HG03064 (cell line): ENCODE results near the gene DLX1.
A peak's percentile ranks its signal among the peaks of the same experiment; 100 is the strongest.
"Not testable (repeated sequence)": the region's sequence is repeated elsewhere in the genome, so short reads cannot be mapped to it uniquely, and the experiment has no call there.

Experiments
- ATAC-seq: cut with Tn5 transposase; IDR thresholded peaks from one replicate; pipeline ENCODE4 v1.9.1; 2021; ENCODE audit warnings: low read depth; ENCODE audit not compliant: unreplicated experiment

DLX1 gene

DNA sequence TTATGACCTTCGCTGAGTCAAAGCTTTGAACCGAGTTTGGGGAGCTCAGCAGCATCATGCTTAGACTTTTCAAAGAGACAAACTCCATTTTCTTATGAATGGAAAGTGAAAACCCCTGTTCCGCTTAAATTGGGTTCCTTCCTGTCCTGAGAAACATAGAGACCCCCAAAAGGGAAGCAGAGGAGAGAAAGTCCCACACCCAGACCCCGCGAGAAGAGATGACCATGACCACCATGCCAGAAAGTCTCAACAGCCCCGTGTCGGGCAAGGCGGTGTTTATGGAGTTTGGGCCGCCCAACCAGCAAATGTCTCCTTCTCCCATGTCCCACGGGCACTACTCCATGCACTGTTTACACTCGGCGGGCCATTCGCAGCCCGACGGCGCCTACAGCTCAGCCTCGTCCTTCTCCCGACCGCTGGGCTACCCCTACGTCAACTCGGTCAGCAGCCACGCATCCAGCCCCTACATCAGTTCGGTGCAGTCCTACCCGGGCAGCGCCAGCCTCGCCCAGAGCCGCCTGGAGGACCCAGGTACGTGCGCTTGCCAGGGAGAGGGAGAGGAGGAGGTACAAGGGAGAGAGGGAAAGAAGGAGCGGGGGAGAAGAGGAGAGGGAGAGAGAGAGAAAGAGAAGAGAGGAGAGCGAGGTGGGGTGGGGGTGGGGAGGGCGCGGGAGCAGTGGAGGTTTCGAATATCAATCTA lies at the start of gene DLX1:
TSS of gene DLX1 (plus strand) at position 48 of the 700 bp plus-strand sequence. CDS start at position 219, 171 bp downstream.
- peak; percentile 6 for ATAC-seq

DNA sequence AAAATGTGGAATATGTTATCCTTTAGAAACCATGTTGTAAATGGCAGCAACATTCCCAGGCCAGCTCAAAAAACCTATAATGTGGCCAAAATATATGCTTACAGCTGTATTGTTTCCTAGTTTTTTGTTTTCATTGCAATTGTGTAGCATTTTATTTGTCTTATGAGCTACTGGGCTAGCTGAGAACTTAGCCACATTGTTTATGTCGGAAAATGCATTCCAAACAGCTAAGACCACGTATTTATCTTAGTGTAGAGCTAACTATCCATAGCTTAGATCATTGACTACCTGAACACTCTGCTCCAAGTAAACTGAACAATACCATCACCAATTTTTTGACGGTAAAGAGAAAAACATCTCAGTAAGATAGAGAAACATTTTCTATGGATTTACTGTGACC lies 47.2 kb upstream of the DLX1 start:
- ATAC-seq, result no peak

DNA sequence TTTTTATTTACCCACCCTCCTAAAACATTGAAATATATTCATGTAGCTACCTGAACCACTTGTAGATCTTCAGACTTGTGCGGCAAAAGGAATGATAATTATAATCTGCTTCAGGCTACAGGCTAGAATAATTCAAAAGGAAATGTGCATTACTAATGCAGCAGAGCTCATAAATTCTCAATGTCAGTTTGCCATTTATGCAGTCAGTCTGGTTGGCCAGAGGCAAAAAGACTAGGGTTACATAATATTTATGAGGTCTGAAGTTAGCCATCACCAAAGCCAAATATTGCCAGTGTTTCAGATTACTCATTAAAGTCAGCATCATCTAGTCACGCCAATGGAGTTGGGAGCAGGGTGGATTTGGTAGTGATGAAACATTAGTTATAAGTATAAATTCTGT lies 46.7 kb upstream of the DLX1 start:
- ATAC-seq, result no peak

DNA sequence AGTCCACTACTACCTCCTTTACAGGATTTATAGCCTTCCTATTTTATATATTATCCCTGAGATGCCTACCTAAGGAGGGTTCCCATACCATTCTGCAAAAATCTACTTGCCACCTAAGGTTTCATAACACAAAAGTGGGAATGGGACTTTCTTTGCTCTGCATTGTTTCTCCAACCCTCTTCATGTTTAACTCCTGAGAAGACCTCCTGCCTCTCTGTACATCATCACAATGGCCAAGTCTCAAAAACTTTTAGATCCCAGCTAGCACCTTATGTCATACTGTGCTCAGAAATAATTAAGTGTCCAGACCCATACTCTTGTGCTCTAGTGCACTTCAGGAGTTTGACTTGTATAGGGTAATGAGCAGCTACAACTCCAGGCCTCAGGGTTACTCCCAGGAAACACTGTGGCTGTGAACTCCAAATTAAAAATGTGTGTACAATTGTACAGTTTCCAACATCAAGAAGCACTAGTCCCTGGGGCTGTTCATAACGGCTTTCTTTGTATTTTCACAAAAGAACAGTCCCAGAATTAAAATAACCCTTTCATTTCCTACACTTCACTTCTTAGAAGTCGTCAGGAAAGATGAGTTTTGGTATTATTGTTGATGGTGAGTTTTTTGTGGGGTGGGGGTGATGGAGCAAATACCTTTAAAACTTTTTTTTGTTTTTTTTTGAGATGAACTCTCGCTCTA lies 46.1 kb upstream of the DLX1 start:
- no peak for ATAC-seq

DNA sequence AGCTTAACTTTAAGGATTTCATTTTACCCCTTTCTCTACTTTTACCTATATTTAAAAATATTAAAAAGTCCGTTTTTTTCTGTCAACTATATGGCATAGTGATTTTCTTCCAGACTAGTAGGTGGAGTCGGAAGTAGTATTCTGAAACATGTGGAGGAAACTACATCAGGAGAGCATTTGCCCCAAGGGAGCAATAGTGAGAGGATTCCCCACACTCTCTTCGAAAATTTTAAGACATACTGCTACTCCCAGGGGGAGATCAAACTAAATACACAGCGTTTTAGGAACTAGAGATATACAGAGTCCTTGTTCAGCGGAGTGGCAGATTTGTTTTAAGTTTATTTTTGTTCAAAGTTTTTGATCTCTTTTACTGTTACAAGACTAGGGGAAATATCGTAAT lies 45.0 kb upstream of the DLX1 start:
- ATAC-seq, result no peak

- no peak for ATAC-seq
Measured at GRCh38 chr2:172046080-172046678, 39.1 kb upstream of the DLX1 start.

DNA sequence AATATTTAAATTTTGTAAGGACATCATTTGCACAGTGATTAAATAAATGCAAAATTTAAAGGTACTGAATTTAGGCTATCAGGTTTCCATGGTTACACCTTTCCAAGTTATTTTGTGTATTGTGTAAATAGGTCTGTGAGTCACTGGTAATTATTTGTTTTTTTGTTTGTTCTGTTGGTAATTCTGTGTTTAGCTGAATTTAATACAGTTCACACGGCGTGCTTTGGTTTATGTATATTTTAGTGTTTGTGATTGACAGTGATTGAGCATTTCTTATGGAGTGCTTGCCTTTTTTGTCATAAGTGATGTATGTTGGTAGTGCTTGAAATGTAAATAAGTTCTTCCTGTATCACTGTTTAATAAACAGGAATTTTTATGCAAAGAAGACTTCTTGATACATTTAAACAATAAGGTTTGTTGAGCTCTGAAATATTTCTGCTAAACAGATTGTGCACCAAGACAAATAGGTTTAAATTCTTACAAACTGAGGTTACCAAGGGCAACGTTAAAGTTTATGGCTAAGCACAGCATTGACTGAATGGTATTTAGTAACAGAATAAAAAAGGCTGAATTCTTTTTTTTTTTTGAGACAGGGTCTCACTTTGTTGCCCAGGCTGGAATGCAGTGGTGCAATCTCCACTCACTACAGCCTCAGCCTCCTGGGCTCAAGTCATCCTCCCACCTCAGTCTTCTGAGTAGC lies 38.3 kb upstream of the DLX1 start:
- no peak for ATAC-seq

GRCh38 chr2:172047566-172048507 lies 37.5 kb upstream of the DLX1 start:
- no peak for ATAC-seq

DNA sequence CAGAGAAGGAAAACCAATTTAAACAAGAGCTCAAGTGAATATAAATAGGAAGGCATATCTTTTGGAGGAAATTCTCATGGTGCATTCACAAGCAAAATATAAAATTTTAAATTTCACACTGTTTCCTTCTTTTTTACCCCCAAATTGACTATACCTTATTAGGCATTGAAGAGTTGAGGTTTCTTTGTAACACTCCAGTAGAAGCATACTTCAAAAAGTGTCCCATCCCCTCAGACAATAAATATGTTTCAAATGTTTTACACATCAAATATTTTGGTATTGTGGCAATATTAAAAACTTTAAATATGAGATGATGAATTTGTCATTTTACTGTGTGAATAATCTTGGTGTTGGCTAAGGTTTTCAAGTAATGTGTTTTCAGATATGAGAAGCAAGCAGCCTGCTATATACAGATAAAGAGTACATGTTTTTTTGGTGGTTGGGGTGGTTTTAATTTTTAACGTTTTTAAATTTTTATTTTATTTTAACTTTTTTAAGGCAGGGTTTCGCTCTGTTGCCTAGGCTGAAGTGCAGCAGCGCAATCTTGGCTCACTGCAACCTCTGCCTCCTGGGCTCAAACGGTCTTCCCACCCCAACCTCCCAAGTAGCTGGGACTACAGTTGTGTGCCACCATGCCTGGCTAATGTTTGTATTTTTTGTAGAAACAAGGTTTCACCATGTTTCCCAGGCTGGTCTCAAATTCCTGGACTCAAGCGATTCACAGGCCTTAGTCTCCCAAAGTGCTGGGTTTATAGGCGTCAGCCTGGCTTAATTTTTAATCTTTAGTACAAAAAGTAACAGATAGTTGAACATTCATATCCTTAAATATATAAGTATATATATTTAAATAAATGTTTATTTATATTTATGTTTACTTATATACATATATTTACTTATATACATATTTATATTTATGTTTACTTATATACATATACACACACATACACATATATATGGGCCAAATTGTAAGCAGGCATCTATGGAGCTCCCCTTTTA lies 36.5 kb upstream of the DLX1 start:
- ATAC-seq, result no peak

GRCh38 chr2:172049567-172050120 lies 35.7 kb upstream of the DLX1 start:
- ATAC-seq, result no peak

DNA sequence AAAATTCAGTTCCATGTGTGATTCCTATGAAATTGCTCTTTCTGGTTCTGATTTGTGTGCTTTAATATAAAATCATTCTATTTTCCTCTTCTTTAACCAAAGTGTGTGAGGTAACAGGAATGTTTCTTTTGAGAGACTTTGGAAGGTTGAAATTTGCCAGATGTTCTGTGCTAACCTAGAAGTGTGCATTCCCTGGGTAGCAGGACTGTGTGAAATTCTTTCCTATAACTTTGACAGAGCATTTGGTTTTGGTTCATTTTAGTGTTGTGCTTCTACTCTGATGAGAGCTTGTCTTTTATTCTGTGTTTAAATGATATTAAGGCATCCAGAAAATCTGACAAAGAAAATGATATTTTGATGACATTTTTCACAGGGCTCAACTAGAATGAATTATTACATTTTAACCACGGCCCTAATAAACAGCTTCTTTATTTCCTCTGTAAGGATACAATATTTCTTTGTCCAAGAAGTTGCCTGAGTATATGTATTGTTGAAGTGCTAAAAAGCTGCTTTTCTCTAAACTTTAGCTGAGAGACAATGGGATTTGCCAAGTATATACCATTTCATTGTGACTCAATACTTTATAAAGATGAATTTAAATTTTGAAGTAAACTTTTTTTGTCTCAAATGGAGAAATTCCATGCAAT lies 34.7 kb upstream of the DLX1 start:
- no peak for ATAC-seq

DNA sequence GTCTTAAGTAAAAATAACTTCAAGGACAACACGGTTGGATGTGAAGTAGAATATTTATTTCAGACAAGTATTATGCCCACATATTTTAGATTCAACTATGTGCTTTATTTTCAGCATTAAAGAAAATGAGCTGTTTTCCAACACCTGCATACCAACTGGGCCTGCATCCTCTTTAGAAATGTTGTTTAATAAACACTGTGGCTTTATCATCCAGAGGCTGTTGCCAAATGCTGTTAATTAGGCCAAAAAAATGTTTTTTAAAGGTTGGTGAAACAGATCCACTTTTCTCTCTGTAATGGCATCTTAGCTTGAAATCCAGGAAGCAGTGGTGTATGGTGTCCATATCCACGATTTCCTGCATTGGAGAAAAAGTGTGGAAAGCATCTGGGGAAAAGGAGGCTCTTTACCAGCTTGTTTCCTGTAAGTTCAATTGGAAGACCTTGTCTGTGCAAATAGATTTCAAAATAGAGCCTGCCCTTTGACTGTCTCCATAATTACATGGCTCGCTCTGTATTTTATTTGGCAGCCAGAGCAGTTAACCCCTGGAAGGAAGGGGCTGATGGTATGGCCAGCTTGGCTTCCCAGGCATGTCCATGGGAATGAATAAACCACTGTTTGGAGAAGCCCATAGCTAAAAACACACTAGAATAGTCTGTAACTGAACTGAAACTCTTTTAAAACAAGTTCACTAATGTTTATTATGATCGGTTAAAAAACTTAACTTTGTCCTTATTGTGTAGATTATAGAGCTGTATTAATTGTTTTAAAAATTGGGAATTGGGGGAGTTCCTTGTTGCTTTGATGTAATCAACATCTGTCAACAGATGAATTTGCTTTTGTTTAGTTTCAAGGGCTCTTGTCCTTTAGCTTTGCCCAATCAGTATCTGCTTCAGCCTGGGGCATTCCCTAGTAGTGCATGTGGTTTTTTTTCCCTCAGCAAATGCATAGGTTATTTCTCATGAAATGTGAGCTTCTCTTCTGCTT lies 33.0 kb upstream of the DLX1 start:
- no peak for ATAC-seq

DNA sequence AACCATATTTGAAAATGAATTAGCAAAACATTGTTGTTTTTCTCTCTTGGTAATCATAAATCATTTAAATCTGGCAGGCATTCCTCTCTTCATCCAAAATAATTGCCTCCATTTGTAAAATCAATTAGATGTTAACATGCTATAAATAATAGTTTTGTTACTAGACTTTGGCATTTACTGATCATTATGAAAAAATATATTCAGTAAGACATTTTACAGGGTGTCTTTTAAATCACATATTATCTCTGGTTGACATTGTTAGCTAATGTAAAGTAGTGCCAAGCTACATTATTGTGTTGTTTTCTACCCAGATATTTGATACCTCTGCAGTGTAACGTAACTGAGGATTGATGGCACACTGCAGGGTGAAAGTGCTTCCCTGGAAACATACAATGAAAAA lies 31.8 kb upstream of the DLX1 start:
- ATAC-seq, result no peak

GRCh38 chr2:172056293-172056692 lies 29.0 kb upstream of the DLX1 start:
- no peak for ATAC-seq

DNA sequence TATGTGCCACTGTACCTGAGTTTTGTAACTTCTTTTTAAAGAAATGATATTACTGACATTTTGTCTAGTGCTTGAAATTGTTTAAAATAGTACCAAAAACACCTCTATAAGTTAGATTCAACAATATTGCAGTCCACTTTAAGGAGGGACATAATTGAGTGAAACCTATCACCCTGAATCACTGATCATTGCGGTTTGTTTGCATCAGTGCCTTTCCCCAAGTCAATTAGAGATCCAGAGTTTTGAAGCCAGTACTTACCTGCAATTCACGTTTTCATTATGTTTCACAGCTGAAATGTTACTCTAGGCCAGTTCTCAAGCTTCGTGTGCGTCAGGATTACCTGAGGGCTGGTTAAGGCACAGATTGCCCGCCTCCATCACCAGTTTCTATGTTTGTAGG lies 26.6 kb upstream of the DLX1 start:
- no peak for ATAC-seq

DNA sequence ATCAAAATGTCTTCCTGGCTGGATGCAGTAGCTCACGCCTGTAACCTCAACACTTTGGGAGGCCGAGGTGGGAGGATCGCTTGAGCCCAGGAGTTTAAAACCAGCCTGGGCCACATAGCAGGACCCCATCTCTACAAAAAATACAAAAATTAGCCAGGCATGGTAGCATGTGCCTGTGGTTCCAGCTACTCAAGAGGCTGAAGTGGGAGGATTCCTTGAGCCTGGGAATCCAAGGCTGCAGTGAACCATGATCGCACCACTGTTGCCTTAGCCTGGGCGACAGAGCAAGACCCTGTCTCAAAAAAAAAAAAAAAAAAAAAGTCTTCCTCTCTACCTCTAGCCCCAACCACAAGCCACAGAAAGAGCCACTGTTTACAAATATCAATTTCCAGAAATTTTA lies 25.2 kb upstream of the DLX1 start:
- ATAC-seq, result not testable (repeated sequence)

DNA sequence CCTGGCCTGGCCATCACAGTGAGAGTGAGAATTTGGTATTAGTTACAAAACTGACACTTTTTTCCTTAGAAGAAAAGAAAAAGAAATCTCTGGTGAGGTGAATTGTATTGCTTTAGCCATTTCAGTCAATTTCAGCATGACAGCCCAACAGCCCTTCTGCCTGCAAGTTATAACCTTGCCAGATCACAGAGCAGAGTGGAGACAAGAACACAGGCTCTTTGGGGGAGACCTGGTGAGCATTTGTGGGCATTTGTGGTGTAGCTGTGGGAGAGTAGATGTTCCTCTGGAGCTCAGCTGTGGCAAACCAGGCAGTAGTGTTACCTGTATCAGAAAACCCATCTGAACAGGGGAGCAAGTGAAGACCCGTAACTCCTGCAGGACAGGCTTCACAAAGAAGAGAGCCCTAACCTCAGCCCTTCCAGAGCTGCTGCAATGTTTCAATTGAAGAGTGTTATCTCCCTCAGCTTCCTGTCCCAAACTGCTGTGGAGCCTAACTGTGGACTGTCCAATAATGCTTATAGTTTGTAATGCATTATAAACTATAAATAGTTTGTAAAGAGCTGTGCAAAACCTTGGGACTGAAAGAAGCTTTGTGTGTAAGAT lies 22.8 kb upstream of the DLX1 start:
- ATAC-seq, result no peak
